Parathyroid adenoma (tissue), 2 donors: Measurements from ENCODE around the gene PRR20G.

ENCODE experiments used
- H2AFZ ChIP-seq: fragments of 300-600 bp; sonication (generic); one replicate; pipeline ENCODE4 v1.7.0; 2017; ENCODE audit warnings: antibody characterized with exemption, mild to moderate bottlenecking
- H3K27ac ChIP-seq: fragments of 300-600 bp; sonication (generic); one replicate; pipeline ENCODE4 v1.7.0; 2017
- H3K27me3 ChIP-seq: fragments of 300-600 bp; sonication (generic); one replicate; pipeline ENCODE4 v1.7.0; 2017; ENCODE audit warnings: low read length; ENCODE audit not compliant: control insufficient read depth, insufficient read depth
- H3K36me3 ChIP-seq: fragments of 300-600 bp; sonication (generic); one replicate; pipeline ENCODE4 v1.7.0; 2017; ENCODE audit warnings: low read length; ENCODE audit not compliant: control insufficient read depth, insufficient read depth
- H3K4me1 ChIP-seq: fragments of 300-600 bp; sonication (generic); one replicate; pipeline ENCODE4 v1.7.0; 2017; ENCODE audit warnings: control low read depth
- H3K4me2 ChIP-seq: fragments of 300-600 bp; sonication (generic); one replicate; pipeline ENCODE4 v1.7.0; 2017; ENCODE audit warnings: low read length
- H3K4me3 ChIP-seq: fragments of 300-600 bp; sonication (generic); one replicate; pipeline ENCODE4 v1.7.0; 2017; ENCODE audit warnings: low read depth, low read length
- H3K79me2 ChIP-seq: fragments of 300-600 bp; sonication (generic); one replicate; pipeline ENCODE4 v1.7.0; 2017; ENCODE audit warnings: control low read depth
- H3K9ac ChIP-seq: fragments of 300-600 bp; sonication (generic); one replicate; pipeline ENCODE4 v1.7.0; 2017; ENCODE audit warnings: mild to moderate bottlenecking
- H3K9me3 ChIP-seq: fragments of 300-600 bp; sonication (generic); one replicate; pipeline ENCODE4 v1.7.0; 2017; ENCODE audit warnings: low read length; ENCODE audit not compliant: control insufficient read depth
- CTCF ChIP-seq: fragments of 300-600 bp; sonication (generic); IDR thresholded peaks from one replicate; pipeline ENCODE4 v1.7.0; 2017; ENCODE audit warnings: antibody characterized with exemption, mild to moderate bottlenecking
- donor health status: primary hyperparathyroidism.

PRR20G gene

GRCh38 chr3:127253491-127253890 is 34.4 kb downstream of the PRR20G start:
- no peak overlapping the region for H3K9ac ChIP-seq
- H3K4me1 ChIP-seq = no peaks in the 10 kb centered on the region
- no peaks in the 10 kb centered on the region for H3K79me2 ChIP-seq
- H3K27ac ChIP-seq = no peak overlapping the region
- no peak overlapping the region for H3K4me3 ChIP-seq
- no peaks in the 10 kb centered on the region for H3K9me3 ChIP-seq
- H3K4me2 ChIP-seq = no peak overlapping the region
- no peaks in the 10 kb centered on the region for H3K36me3 ChIP-seq
- no peaks in the 10 kb centered on the region for H3K27me3 ChIP-seq
- no peak for TF ChIP-seq CTCF
- H2AFZ ChIP-seq = no peak overlapping the region

- no peak for TF ChIP-seq CTCF
Observed at GRCh38 chr3:127252446-127252845, 35.4 kb downstream of the PRR20G start.

GRCh38 chr3:127250032-127250431 is 37.8 kb downstream of the PRR20G start:
- no peak overlapping the region for H3K27ac ChIP-seq
- H3K4me3 ChIP-seq = no peak overlapping the region
- H2AFZ ChIP-seq = no peak overlapping the region
- H3K79me2 ChIP-seq = no peaks in the 10 kb centered on the region
- TF ChIP-seq CTCF = no peak
- H3K4me1 ChIP-seq = no peaks in the 10 kb centered on the region
- no peaks in the 10 kb centered on the region for H3K36me3 ChIP-seq
- H3K4me2 ChIP-seq = no peak overlapping the region
- H3K27me3 ChIP-seq = no peaks in the 10 kb centered on the region
- H3K9me3 ChIP-seq = no peaks in the 10 kb centered on the region
- no peak overlapping the region for H3K9ac ChIP-seq

More at GRCh38 chr3:127252446-127252845, 35.4 kb downstream of the PRR20G start:
- H3K4me2 ChIP-seq = no peak overlapping the region
- no peak overlapping the region for H2AFZ ChIP-seq
- H3K36me3 ChIP-seq = no peaks in the 10 kb centered on the region
- H3K4me3 ChIP-seq = no peak overlapping the region
- no peak overlapping the region for H3K27ac ChIP-seq
- no peaks in the 10 kb centered on the region for H3K9me3 ChIP-seq
- H3K4me1 ChIP-seq = no peaks in the 10 kb centered on the region
- no peaks in the 10 kb centered on the region for H3K27me3 ChIP-seq
- no peak overlapping the region for H3K9ac ChIP-seq
- no peaks in the 10 kb centered on the region for H3K79me2 ChIP-seq

GRCh38 chr3:127247292-127247691 is 40.6 kb downstream of the PRR20G start:
- Histone ChIP-seq H3K79me2 (no peaks in the 10 kb centered on the region), H3K27me3 (no peaks in the 10 kb centered on the region), H3K4me3 (no peak overlapping the region), H3K4me2 (no peak overlapping the region), H3K9ac (no peak overlapping the region), H3K9me3 (no peaks in the 10 kb centered on the region), H2AFZ (no peak overlapping the region), H3K36me3 (no peaks in the 10 kb centered on the region), H3K27ac (no peak overlapping the region), H3K4me1 (no peaks in the 10 kb centered on the region)
- no peak for TF ChIP-seq CTCF

GRCh38 chr3:127238602-127239001 is 49.2 kb downstream of the PRR20G start:
- no peaks in the 10 kb centered on the region for H3K9me3 ChIP-seq
- TF ChIP-seq CTCF = no peak
- no peaks in the 10 kb centered on the region for H3K27me3 ChIP-seq
- H3K4me2 ChIP-seq = no peak overlapping the region
- H3K4me1 ChIP-seq = peaks cover 3% of the 10 kb centered on the region
- H3K36me3 ChIP-seq = no peaks in the 10 kb centered on the region
- H2AFZ ChIP-seq = no peak overlapping the region
- H3K27ac ChIP-seq = no peak overlapping the region
- H3K79me2 ChIP-seq = no peaks in the 10 kb centered on the region
- H3K9ac ChIP-seq = no peak overlapping the region
- H3K4me3 ChIP-seq = no peak overlapping the region
